OCI-LY1 (cell line): ENCODE results near the gene SEL1L3.

ENCODE experiments used
- EZH2 ChIP-seq: fragments of 200-600 bp; sonication (generic), shearing (Covaris generic); IDR thresholded peaks from 2 replicates; pipeline ENCODE4 v1.8.0; 2017; ENCODE audit warnings: borderline replicate concordance, mixed run types, mild to moderate bottlenecking, antibody characterized with exemption, low read length, moderate library complexity, mixed read lengths
- TF ChIP-seq, protein P1 (sequence below): fragments of 200-600 bp; sonication (generic), shearing (Covaris generic); IDR thresholded peaks from 2 replicates; pipeline ENCODE4 v1.5.1; 2017; ENCODE audit warnings: mild to moderate bottlenecking, antibody characterized with exemption, low read length, moderate library complexity, mixed read lengths

DNA sequence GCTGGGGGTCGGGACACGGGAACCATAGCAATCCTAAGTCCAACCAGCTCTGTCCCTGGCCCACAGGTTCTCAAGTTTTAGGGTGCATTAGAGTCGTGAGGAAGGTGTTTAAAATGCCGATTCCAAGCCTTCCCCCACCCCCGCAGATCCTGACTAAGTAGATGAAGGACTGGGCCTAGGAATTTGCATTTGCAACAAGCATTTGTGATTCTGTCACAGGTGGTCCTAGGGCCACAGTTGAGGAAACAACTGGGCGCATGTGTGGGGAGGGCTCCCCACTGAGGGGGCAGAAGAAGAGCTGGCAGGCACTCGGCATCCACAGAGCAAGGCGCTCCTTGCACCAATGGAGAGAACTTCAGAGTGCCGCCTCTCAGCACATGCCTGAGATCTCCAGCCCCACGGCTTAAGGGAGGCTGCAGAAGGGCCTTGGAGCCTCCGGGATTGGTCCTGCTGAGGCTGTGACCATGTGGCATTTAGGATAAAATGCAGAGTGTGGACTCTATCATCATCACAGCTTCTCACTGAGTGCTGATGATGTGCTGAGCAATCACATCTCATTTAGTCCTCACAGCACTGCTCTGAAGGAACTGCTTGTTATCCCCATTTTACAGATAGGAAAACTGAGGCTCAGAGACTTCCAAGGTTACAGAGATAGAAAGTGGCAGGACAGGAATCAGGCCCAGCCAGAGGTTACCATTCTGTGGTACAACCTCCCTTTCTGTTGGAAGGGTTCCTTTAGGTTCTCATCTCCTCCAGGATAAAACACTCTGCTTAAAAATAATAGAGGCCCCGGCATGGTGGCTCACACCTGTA is 16.7 kb downstream of the SEL1L3 start:
- TF ChIP-seq, protein P1, sequence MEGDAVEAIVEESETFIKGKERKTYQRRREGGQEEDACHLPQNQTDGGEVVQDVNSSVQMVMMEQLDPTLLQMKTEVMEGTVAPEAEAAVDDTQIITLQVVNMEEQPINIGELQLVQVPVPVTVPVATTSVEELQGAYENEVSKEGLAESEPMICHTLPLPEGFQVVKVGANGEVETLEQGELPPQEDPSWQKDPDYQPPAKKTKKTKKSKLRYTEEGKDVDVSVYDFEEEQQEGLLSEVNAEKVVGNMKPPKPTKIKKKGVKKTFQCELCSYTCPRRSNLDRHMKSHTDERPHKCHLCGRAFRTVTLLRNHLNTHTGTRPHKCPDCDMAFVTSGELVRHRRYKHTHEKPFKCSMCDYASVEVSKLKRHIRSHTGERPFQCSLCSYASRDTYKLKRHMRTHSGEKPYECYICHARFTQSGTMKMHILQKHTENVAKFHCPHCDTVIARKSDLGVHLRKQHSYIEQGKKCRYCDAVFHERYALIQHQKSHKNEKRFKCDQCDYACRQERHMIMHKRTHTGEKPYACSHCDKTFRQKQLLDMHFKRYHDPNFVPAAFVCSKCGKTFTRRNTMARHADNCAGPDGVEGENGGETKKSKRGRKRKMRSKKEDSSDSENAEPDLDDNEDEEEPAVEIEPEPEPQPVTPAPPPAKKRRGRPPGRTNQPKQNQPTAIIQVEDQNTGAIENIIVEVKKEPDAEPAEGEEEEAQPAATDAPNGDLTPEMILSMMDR = no peak
- no peak for TF ChIP-seq EZH2
